ENCODE measurements around the gene MCC.
A peak's percentile ranks its signal among the peaks of the same experiment; 100 is the strongest.

The MCC gene

GRCh38 chr5:113020461-113021273 is 467.6 kb downstream of the MCC start:
- H3K4me3 Mint-ChIP-seq, result no peak overlapping the region
- H3K36me3 Mint-ChIP-seq, result peaks cover 14 to 20% of the 10 kb centered on the region in 2 donors
- no peak overlapping the region for H3K27ac Mint-ChIP-seq
- no peaks in the 10 kb centered on the region for H3K9me3 Mint-ChIP-seq
- DNase-seq (no peak), ATAC-seq (replicated peaks) (no peak)
- H3K4me1 Mint-ChIP-seq, result peaks cover 7 to 29% of the 10 kb centered on the region in 2 donors
- H3K27me3 Mint-ChIP-seq, result no peaks in the 10 kb centered on the region

- peaks cover 14 to 29% of the 10 kb centered on the region in 2 donors for H3K36me3 Mint-ChIP-seq
- DNase-seq, result no peak
- peaks cover 7 to 27% of the 10 kb centered on the region in 2 donors for H3K4me1 Mint-ChIP-seq
- no peaks in the 10 kb centered on the region for H3K9me3 Mint-ChIP-seq
- no peak overlapping the region for H3K4me3 Mint-ChIP-seq
- no peak for ATAC-seq (replicated peaks)
- H3K27me3 Mint-ChIP-seq, result no peaks in the 10 kb centered on the region
- H3K27ac Mint-ChIP-seq, result no peak overlapping the region
Measured at GRCh38 chr5:113017881-113018635, 470.2 kb downstream of the MCC start.

GRCh38 chr5:113005454-113005853 is 482.8 kb downstream of the MCC start:
- Mint-ChIP-seq H3K27ac (no peak overlapping the region), H3K36me3 (peaks cover 19 to 24% of the 10 kb centered on the region in 2 donors), H3K9me3 (no peaks in the 10 kb centered on the region), H3K4me3 (no peak overlapping the region), H3K4me1 (peaks cover 0 to 2% of the 10 kb centered on the region in 2 donors), H3K27me3 (no peaks in the 10 kb centered on the region)
- DNase-seq, result no peak
- no peak for ATAC-seq (replicated peaks)

GRCh38 chr5:113003763-113004162 is 484.5 kb downstream of the MCC start:
- Mint-ChIP-seq H3K36me3 (peaks cover 20 to 26% of the 10 kb centered on the region in 2 donors), H3K27ac (no peak overlapping the region), H3K4me3 (no peak overlapping the region), H3K4me1 (peaks cover 0 to 2% of the 10 kb centered on the region in 2 donors), H3K27me3 (no peaks in the 10 kb centered on the region), H3K9me3 (no peaks in the 10 kb centered on the region)
- DNase-seq (no peak), ATAC-seq (replicated peaks) (no peak)

GRCh38 chr5:113002423-113002822 is 485.8 kb downstream of the MCC start:
- Mint-ChIP-seq H3K36me3 (peaks cover 19 to 27% of the 10 kb centered on the region in 2 donors), H3K4me3 (no peak overlapping the region), H3K27me3 (no peaks in the 10 kb centered on the region), H3K27ac (no peak overlapping the region), H3K9me3 (no peaks in the 10 kb centered on the region), H3K4me1 (peaks cover 3 to 5% of the 10 kb centered on the region in 2 donors)
- DNase-seq, result no peak
- no peak for ATAC-seq (replicated peaks)

GRCh38 chr5:113000466-113000865 is 487.8 kb downstream of the MCC start:
- DNase-seq (no peak), ATAC-seq (replicated peaks) (no peak)
- Mint-ChIP-seq H3K36me3 (peaks cover 22 to 25% of the 10 kb centered on the region in 2 donors), H3K27me3 (no peaks in the 10 kb centered on the region), H3K4me3 (no peak overlapping the region), H3K9me3 (no peaks in the 10 kb centered on the region), H3K4me1 (peaks cover 14 to 20% of the 10 kb centered on the region in 2 donors), H3K27ac (no peak overlapping the region)

- no peak for ATAC-seq (replicated peaks)
- no peak overlapping the region for H3K27ac Mint-ChIP-seq
- no peaks in the 10 kb centered on the region for H3K9me3 Mint-ChIP-seq
- H3K4me3 Mint-ChIP-seq, result no peak overlapping the region
- peaks cover 17 to 20% of the 10 kb centered on the region in 2 donors for H3K4me1 Mint-ChIP-seq
- no peak for DNase-seq
- H3K27me3 Mint-ChIP-seq, result no peaks in the 10 kb centered on the region
- H3K36me3 Mint-ChIP-seq, result peaks cover 24 to 25% of the 10 kb centered on the region in 2 donors
Measured at GRCh38 chr5:112998296-112998695, 490.0 kb downstream of the MCC start.

GRCh38 chr5:112996830-112997374 is 491.4 kb downstream of the MCC start:
- Mint-ChIP-seq H3K36me3 (peaks cover 22 to 24% of the 10 kb centered on the region in 2 donors), H3K27me3 (no peaks in the 10 kb centered on the region), H3K4me1 (peaks cover 18 to 33% of the 10 kb centered on the region in 2 donors), H3K4me3 (peak overlapping the region in 1 of 2 donors; percentile 39), H3K27ac (peak overlapping the region; percentile 31), H3K9me3 (no peaks in the 10 kb centered on the region)
- ATAC-seq (replicated peaks), result peak; percentile 78 to 83
- no peak for DNase-seq

GRCh38 chr5:112995764-112996618 is 492.3 kb downstream of the MCC start:
- Mint-ChIP-seq H3K9me3 (no peaks in the 10 kb centered on the region), H3K4me3 (peak overlapping the region in 1 of 2 donors; percentile 19), H3K4me1 (peaks cover 19 to 37% of the 10 kb centered on the region in 2 donors), H3K27ac (no peak overlapping the region), H3K36me3 (peaks cover 20 to 22% of the 10 kb centered on the region in 2 donors), H3K27me3 (no peaks in the 10 kb centered on the region)
- DNase-seq (peak; percentile 49), ATAC-seq (replicated peaks) (peak; percentile 66 to 68)

- Mint-ChIP-seq H3K36me3 (peaks cover 21 to 42% of the 10 kb centered on the region in 2 donors), H3K9me3 (no peaks in the 10 kb centered on the region), H3K27ac (no peak overlapping the region), H3K27me3 (no peaks in the 10 kb centered on the region), H3K4me3 (no peak overlapping the region), H3K4me1 (peaks cover 19 to 22% of the 10 kb centered on the region in 2 donors)
- ATAC-seq (replicated peaks) (no peak), DNase-seq (no peak)
Measured at GRCh38 chr5:112986224-112986623, 502.0 kb downstream of the MCC start.

- no peak for DNase-seq
- H3K9me3 Mint-ChIP-seq, result no peaks in the 10 kb centered on the region
- H3K27me3 Mint-ChIP-seq, result no peaks in the 10 kb centered on the region
- H3K36me3 Mint-ChIP-seq, result peaks cover 17 to 27% of the 10 kb centered on the region in 2 donors
- H3K4me1 Mint-ChIP-seq, result peaks cover 21 to 42% of the 10 kb centered on the region in 2 donors
- no peak overlapping the region for H3K27ac Mint-ChIP-seq
- no peak overlapping the region for H3K4me3 Mint-ChIP-seq
- ATAC-seq (replicated peaks), result no peak
Measured at GRCh38 chr5:112983363-112983762, 504.9 kb downstream of the MCC start.

- Mint-ChIP-seq H3K4me1 (peaks cover 32 to 64% of the 10 kb centered on the region in 2 donors), H3K36me3 (peaks cover 17 to 23% of the 10 kb centered on the region in 2 donors), H3K27ac (peak overlapping the region; percentile 16), H3K9me3 (no peaks in the 10 kb centered on the region), H3K4me3 (no peak overlapping the region), H3K27me3 (no peaks in the 10 kb centered on the region)
- ATAC-seq (replicated peaks) (no peak), DNase-seq (no peak)
Measured at GRCh38 chr5:112979723-112980122, 508.5 kb downstream of the MCC start.

GRCh38 chr5:112978836-112979235 is 509.4 kb downstream of the MCC start:
- H3K9me3 Mint-ChIP-seq, result no peaks in the 10 kb centered on the region
- H3K27me3 Mint-ChIP-seq, result no peaks in the 10 kb centered on the region
- no peak for ATAC-seq (replicated peaks)
- no peak overlapping the region for H3K27ac Mint-ChIP-seq
- no peak overlapping the region for H3K4me3 Mint-ChIP-seq
- no peak for DNase-seq
- H3K4me1 Mint-ChIP-seq, result peaks cover 30 to 60% of the 10 kb centered on the region in 2 donors
- peaks cover 11 to 19% of the 10 kb centered on the region in 2 donors for H3K36me3 Mint-ChIP-seq

Data from stimulated activated naive B cell treated with anti-CD40 and anti-IgM and Interleukin-4, amounts not matched to agents 10 μg/mL and 1 μg/mL and 100 μg/mL, for 72 hours (primary cell).